Posterior vena cava (tissue), 2 donors: ENCODE measurements around the gene KCNC4. TPM values are rescaled to one million over a fixed set of nuclear protein-coding genes. Genes with fewer than 3 reads are reported as not detected.

ENCODE experiments used
- DNase-seq: peaks from one replicate; pipeline ENCODE4 v3.0.0-alpha.2; 2020; ENCODE audit warnings: low spot score
- intact Hi-C, 2 donors: fragments of 100-400 bp; cut with DNase I; formaldehyde crosslinking; loops; one replicate each; pipeline versions ENCODE4 v1.14.1 to v1.14.2; 2022 to 2023
- total RNA-seq, 2 donors: library from RNA; stranded (reverse); fragmentation: NEBNext Ultra II Directional; extraction: Animal tissue kit (Norgen Biotek cat#: 25700); gene quantifications; one replicate each; pipeline ENCODE4 v1.2.1, GENCODE V29; 2021
- donor health status: DM: yes; HTN: yes; CAD: no.
- donor health status: DM: yes; HTN: yes; CAD: no.

Gene KCNC4
- total RNA-seq, 2 donors from 2014 or later: 9.3 to 15.5 TPM

DNA sequence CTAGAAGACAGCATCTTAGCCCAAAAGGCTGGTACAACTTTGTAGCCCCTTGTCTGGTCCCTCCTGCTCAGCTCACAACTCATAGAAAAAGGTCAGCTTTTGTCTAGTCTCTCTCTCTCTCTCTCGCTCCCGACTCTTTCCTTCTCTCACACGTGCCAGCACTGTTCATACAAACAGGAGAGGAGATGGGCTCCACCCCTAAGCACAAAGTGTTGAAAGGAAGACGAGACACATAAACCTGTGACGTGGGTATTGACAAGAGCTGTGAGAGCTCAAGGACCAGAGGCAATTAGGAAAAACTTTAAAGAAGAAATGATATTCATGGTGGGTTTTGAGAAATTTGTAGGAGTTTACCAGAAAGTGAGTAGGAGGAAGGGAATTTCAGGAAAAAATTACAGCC, 23.6 kb upstream of the KCNC4 start:
- intact Hi-C loops: loop anchor here in 1 of 2 donors (2.0 kb wide), 1 partner anchor 34 kb away; no protein-coding TSS in a partner anchor
- DNase-seq: no peak

DNA sequence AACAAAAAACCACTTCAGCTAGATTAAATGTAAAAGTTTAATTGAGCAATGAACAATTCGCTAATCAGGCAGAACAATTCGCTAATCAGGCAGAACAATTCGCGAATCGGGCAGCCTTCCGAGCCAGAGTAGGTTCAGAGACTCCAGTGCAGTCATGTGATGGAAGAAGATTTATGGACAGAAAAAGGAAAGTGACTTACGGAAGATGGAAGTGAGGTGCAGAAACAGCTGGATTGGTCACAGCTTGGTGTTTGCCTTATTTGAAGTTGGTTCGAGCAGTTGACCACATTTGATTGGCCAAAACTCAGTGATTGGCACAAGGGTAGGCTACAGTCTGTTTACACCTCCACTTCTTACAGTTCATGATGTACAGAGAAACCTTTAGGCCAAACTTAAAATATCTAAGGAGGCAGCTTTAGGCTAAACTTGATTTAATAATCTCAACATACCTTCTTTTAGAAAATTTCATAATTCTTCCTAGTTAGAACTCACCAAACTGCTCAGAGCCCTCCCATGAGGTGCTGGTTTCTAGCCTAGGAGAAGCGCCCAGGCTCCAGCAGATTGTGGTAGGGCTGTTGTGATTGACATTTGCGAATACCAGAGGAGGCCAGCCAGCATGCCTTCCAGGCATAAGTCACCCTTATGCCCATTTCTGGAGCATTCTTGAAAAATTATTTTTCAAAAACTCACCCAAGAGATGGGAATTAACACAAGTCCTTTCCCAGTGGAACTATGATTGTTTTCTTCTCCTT, 22.8 kb upstream of the KCNC4 start:
- DNase-seq: peak; percentile 74
- intact Hi-C loops: loop anchor here in 1 of 2 donors (2.0 kb wide), 1 partner anchor 33 kb away; no protein-coding TSS in a partner anchor

DNA sequence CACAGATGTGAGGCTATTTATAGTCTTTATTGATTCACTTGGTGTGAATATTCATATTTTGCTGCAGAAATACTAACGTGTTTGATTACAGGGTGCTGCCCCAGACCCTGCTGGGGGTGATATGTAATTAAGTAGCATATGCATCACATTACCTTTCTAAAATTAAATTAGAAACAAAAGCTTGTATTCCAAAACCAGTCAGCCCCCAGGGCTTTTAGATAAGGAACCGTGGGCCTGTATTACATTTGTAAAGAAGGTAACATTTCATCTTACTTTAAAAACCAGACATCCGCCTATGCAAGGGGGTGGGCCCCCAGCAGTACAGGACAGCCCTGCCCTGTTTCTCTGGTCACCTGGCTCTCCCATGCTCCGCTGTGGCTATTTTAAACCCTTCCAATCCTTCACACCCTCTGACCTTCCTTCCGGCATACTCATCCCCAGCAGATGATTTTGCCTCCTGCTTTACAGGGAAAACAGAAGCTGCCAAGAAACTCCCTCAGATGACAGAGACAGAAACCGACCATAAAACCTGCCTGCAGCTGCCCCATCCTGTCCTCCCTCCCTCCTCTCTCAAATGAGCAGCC, 22.0 kb upstream of the KCNC4 start:
- peak; percentile 38 for DNase-seq
- intact Hi-C loops: no loop called here

DNA sequence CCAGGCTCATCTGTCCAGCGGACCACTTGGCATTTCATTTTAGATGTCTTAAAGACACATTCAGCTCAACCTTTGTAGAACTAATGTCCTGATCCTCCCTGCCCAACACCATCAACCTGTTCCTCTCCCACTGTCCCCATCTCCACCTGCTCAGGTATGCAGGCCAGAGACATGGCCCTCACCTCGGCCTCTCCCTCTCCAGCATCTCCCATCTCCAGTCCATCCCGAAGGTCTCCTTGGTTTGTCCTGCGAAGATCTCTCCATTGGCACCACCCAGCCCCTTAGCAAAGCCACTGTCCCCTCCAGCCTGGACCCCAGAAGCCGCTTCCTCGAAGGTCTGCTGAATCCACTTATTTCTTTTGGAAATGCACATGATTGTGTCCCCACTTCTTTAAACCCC, 20.9 kb upstream of the KCNC4 start:
- intact Hi-C loops: no loop called here
- peak; percentile 55 for DNase-seq

DNA sequence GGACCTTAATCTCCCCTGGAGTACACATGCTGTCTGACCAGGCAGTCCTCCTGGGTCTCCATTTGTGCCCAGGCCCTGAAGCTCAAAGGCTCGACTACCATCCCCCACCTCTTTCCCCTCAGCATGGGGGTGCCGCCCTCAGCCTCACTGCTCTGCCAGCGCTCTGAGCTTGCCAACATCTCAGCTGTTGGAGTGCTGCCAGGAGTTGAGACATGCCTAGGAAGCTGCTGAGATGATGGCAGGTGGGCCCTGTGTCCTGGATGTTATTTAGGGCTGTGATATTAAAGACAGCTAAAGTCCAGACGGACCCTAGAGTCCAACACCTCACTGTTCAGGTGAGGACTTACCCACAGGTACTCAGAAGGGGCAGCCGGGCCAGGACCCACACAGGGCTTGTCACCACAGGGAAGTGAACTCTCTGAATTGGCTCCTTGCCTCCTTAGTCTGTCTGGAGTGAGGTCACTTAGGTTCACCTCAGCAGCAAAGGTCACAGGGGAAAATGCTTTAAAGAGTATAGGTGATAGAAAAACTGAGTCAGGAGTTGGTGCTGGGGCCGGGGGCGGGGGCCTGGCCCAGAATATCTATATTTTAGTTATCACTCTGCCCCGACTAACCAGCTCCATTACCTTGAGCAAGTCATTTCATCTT, 19.7 kb upstream of the KCNC4 start:
- DNase-seq: peak; percentile 64

GRCh38 chr1:110192541-110192940, 17.6 kb upstream of the KCNC4 start:
- intact Hi-C loops: no loop called here
- DNase-seq: peak; percentile 58

More for the DNA sequence above, 19.7 kb upstream of the KCNC4 start:
- intact Hi-C loops: no loop called here

DNA sequence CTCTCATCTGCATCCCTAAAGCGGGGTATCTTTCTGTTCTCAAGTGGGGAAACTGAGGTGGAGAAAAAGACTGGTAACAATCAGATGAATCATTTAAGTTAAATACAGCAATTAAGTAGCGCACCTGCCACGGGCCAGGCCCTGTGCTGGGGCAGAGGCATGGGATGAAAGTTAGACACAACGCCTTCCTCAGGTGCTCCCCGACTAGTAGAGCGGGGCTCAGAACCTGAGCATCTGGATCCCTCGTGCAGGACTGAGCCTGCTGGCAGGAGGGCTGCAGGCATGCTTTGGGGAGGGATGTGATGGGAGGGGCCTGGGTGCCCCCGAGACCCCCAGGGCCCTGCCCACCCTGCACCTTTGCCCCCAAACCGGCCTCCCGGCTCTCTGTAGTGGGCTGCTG, 14.9 kb upstream of the KCNC4 start:
- no peak for DNase-seq
- intact Hi-C loops: no loop called here

DNA sequence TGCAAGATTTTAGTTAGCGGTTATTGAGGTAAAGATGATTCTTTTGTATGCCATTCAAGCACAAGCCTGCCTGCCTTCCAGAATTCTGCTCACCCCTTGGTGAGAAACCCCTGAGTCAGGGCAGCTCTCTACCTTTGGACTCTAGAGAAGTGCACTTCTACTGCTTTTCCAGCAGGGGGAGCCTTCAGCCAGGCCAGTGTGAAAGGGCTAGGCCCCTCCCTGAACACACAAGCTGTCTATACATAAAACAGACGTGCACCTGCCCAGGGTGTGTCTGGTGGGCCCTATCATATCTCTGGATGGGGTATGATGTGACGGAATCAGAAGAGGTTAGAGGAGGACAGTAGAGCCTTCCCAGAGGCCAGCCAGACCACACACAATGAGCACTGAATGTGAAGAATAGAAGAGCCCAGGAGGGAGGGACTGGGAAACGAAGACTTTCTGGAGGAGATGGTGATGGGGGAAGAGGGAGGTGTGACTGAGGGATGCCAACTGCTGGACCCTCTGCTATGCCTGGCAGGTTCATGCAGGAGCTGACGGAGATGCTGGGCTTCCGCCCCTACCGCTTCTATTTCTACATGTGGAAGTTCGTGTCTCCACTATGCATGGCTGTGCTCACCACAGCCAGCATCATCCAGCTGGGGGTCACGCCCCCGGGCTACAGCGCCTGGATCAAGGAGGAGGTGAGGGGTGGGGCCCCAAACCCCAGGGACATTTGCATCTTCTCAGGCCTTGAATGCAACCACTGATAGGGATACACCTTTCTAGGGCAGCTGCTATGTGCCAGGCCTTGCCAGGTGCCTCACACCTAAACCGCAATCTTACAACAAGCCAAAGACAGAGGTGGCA, 13.0 kb upstream of the KCNC4 start:
- intact Hi-C loops: no loop called here
- no peak for DNase-seq

- intact Hi-C loops: no loop called here
- no peak for DNase-seq
Measured at GRCh38 chr1:110197905-110198629, 12.0 kb upstream of the KCNC4 start.

- DNase-seq: no peak
- intact Hi-C loops: no loop called here
Measured at GRCh38 chr1:110198746-110199145, 11.4 kb upstream of the KCNC4 start.

GRCh38 chr1:110200190-110200589, 9.9 kb upstream of the KCNC4 start:
- intact Hi-C loops: loop anchor here in 1 of 2 donors (10.0 kb wide), 1 partner anchor 295 kb away; no protein-coding TSS in a partner anchor
- DNase-seq: no peak

GRCh38 chr1:110200666-110201065, 9.4 kb upstream of the KCNC4 start:
- DNase-seq: no peak
- intact Hi-C loops: loop anchor here in 1 of 2 donors (10.0 kb wide), 1 partner anchor 294 kb away; no protein-coding TSS in a partner anchor

DNA sequence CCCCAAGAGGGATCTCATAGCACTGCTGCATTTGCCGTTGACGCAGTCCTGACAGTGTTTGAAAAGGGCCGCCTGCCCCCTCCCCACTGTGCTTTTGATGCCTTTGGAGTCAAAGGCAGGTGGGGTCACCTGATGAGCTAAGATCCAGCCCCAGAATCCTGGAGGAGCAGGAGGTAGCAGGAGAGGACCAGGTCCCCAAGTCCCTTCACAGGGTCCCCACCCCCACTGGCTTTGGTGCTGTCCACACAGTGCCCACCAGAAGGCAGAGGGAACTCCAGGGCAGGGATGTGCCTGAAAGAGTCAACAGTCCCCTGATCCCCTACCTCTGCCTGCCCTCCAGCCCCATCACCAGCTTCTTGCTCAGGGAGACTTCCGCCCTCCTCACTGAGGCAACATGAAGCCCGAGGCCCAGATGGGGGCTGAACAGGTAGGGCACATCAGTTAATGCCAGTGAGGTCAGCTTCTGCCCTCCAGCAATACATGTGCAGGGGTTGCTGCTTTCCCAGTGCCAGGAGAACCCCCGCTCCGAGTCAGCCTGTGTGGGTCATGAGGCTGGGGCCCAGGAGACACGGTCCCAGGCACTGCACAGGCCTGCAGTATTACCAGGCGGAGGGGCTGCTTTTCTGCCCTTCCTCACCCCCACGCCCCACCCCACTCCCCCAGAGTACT, 8.8 kb upstream of the KCNC4 start:
- no peak for DNase-seq
- intact Hi-C loops: loop anchor here in 1 of 2 donors (10.0 kb wide), 1 partner anchor 294 kb away; no protein-coding TSS in a partner anchor

DNA sequence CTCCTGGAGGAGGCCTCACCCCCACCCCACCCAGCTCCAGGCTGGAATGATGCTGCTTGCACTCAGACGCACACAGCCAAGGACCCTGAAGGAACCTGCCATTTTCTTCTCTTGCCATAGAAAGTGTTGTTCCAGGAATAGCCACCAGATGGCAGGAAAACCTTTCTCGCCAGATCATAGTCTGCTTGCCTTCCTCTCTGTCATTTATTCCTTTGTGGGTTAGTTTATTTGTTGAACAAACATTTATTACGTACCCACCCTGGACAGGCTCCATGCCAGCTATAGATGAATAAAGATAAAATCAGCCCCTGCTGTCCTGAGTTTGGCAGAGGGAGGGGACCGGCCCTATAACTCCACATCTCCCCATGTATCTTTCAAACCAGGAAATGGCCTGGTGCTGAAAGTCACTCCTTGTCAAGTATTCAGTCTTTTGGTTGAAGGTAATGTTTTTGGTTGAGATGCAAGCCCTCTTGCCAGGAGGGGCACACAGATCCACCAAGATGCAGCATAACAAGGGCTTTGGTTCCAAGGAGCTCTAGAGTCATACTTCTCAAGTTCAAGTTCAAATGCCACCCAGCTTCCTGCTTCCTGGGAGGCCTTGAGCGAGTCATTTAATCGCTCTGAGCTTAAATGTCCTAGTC, 7.0 kb upstream of the KCNC4 start:
- no peak for DNase-seq
- intact Hi-C loops: loop anchor here in 1 of 2 donors (10.0 kb wide), 1 partner anchor 292 kb away; no protein-coding TSS in a partner anchor

DNA sequence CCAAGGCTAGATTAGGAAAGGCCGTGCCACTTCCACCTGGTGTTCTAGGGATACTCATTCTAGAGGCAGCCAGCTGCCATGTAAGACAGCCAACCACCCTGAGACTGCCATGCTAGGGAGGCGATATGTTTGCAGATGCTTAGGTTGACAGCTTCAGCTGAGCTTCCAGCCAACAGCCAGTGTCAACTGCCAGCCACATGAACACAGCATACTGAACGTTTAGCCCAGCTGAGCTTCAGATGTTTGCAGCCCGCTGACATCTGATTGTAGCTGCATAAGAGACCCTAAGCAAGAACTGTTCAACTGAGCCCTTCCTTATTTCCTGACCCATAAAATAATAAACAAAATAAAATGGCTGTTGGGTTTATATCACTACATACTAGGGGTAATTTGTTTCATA, 5.0 kb upstream of the KCNC4 start:
- intact Hi-C loops: loop anchor here in 1 of 2 donors (5.0 to 10.0 kb wide), 2 partner anchors 252 to 290 kb away; no protein-coding TSS in a partner anchor
- DNase-seq: no peak

- intact Hi-C loops: loop anchor here (2.0 to 10.0 kb wide), 5 partner anchors 103 to 289 kb away; no protein-coding TSS in a partner anchor
Measured at GRCh38 chr1:110205591-110206155, 4.4 kb upstream of the KCNC4 start.

More at GRCh38 chr1:110205591-110206155, 4.4 kb upstream of the KCNC4 start:
- no peak for DNase-seq
